Neural cell (in vitro differentiated cells): ENCODE measurements around the gene ADAMTS10. TPM values are rescaled to one million over a fixed set of nuclear protein-coding genes. Genes with fewer than 3 reads are reported as not detected.

Experiments
- H2AFZ ChIP-seq: fragments of 200-600, 300-800 bp; sonication (generic), shearing (Covaris generic); 2 replicates; pipeline ENCODE4 v1.6.0; 2014; ENCODE audit warnings: low read depth, mild to moderate bottlenecking, antibody characterized with exemption, low read length, moderate library complexity
- H3F3A ChIP-seq: fragments of 200-600 bp; shearing (Covaris generic); 2 replicates; pipeline ENCODE4 v1.6.1; 2016; ENCODE audit warnings: mild to moderate bottlenecking, moderate library complexity, mixed read lengths, antibody characterized with exemption, low read length; ENCODE audit not compliant: insufficient read depth, poor library complexity, severe bottlenecking
- H3K27ac ChIP-seq: fragments of 200-600, 300-800 bp; sonication (generic), shearing (Covaris generic); 2 replicates; pipeline ENCODE4 v1.5.1; 2014; ENCODE audit warnings: mild to moderate bottlenecking, low read length, moderate library complexity
- H3K27me3 ChIP-seq: fragments of 300-800, 200-600 bp; sonication (generic), shearing (Covaris generic); 2 replicates; pipeline ENCODE4 v1.6.0; 2014; ENCODE audit warnings: mild to moderate bottlenecking, low read depth, low read length, moderate library complexity; ENCODE audit not compliant: insufficient read depth
- H3K36me3 ChIP-seq: fragments of 300-800, 200-600 bp; sonication (generic), shearing (Covaris generic); 2 replicates; pipeline ENCODE4 v1.5.1; 2014; ENCODE audit warnings: mild to moderate bottlenecking, antibody characterized with exemption, low read length, moderate library complexity; ENCODE audit not compliant: insufficient read depth
- H3K4me2 ChIP-seq: fragments of 300-800, 200-600 bp; sonication (generic), shearing (Covaris generic); 2 replicates; pipeline ENCODE4 v1.6.0; 2014; ENCODE audit warnings: mild to moderate bottlenecking, low read length
- H3K4me3 ChIP-seq: fragments of 300-800, 200-600 bp; sonication (generic), shearing (Covaris generic); 2 replicates; pipeline ENCODE4 v1.5.1; 2014; ENCODE audit warnings: mild to moderate bottlenecking, low read length, moderate library complexity
- H3K79me2 ChIP-seq: fragments of 200-600 bp; shearing (Covaris generic); replicated peaks from 2 replicates; pipeline ENCODE4 v1.6.0; 2014; ENCODE audit warnings: mild to moderate bottlenecking, low read length, moderate library complexity; ENCODE audit not compliant: insufficient read depth
- H3K9ac ChIP-seq: fragments of 300-800, 200-600 bp; sonication (generic), shearing (Covaris generic); 2 replicates; pipeline ENCODE4 v1.6.1; 2016; ENCODE audit warnings: mild to moderate bottlenecking, low read length, mixed read lengths
- H3K9me2 ChIP-seq: fragments of 200-600 bp; shearing (Covaris generic); 2 replicates; pipeline ENCODE4 v1.6.1; 2016; ENCODE audit warnings: mild to moderate bottlenecking, low read length, mixed read lengths; ENCODE audit not compliant: insufficient read depth
- H3K9me3 ChIP-seq: fragments of 200-600, 300-800 bp; sonication (generic), shearing (Covaris generic); 2 replicates; pipeline ENCODE4 v1.6.1; 2016; ENCODE audit warnings: mild to moderate bottlenecking, mixed run types, low read length, moderate library complexity, mixed read lengths
- H4K20me1 ChIP-seq: fragments of 200-600 bp; shearing (Covaris generic); 2 replicates; pipeline ENCODE4 v1.6.1; 2016; ENCODE audit warnings: mild to moderate bottlenecking, mixed run types; ENCODE audit not compliant: insufficient read depth
- CTCF ChIP-seq: fragments of 450-650 bp; IDR thresholded peaks from 2 replicates; pipeline ENCODE4 v1.5.1; 2014; ENCODE audit warnings: antibody characterized with exemption, mild to moderate bottlenecking, moderate library complexity; ENCODE audit not compliant: poor library complexity, severe bottlenecking
- EP300 ChIP-seq: fragments of 450-650 bp; conservative IDR thresholded peaks from 2 replicates; pipeline ENCODE4 v1.6.1; 2014; ENCODE audit warnings: antibody characterized with exemption, mild to moderate bottlenecking, moderate library complexity; ENCODE audit not compliant: poor library complexity, severe bottlenecking
- EZH2 ChIP-seq: fragments of 200-600, 300-800 bp; shearing (Covaris generic), sonication (generic); IDR thresholded peaks from 2 replicates; pipeline ENCODE4 v1.6.1; 2014; ENCODE audit warnings: antibody characterized with exemption, low read length, borderline replicate concordance, mild to moderate bottlenecking; ENCODE audit not compliant: insufficient read depth, poor library complexity, severe bottlenecking
- MXI1 ChIP-seq: fragments of 450-650 bp; conservative IDR thresholded peaks from 2 replicates; pipeline ENCODE4 v1.6.1; 2014; ENCODE audit warnings: antibody characterized with exemption, mild to moderate bottlenecking; ENCODE audit not compliant: poor library complexity, severe bottlenecking
- POLR2AphosphoS5 ChIP-seq: IDR thresholded peaks from 2 replicates; pipeline ENCODE4 v1.6.1; 2012
- RAD21 ChIP-seq: fragments of 450-650 bp; conservative IDR thresholded peaks from 2 replicates; pipeline ENCODE4 v1.6.1; 2014; ENCODE audit warnings: antibody characterized with exemption, mild to moderate bottlenecking, moderate library complexity
- REST ChIP-seq: IDR thresholded peaks from 2 replicates; pipeline ENCODE4 v1.6.1; 2012; ENCODE audit warnings: borderline replicate concordance
- SMC3 ChIP-seq: fragments of 450-650 bp; conservative IDR thresholded peaks from 2 replicates; pipeline ENCODE4 v1.6.1; 2014; ENCODE audit warnings: antibody characterized with exemption, mild to moderate bottlenecking, moderate library complexity; ENCODE audit not compliant: poor library complexity
- TAF1 ChIP-seq: IDR thresholded peaks from 2 replicates; pipeline ENCODE4 v1.6.1; 2012; ENCODE audit warnings: low read depth
- polyA plus RNA-seq: library from polyadenylated mRNA; depleted of rRNA; stranded (reverse); fragments of >200 nt; gene quantifications from 2 replicates; pipeline ENCODE4 v1.2.3, GENCODE V29; 2014

The ADAMTS10 gene
- polyA plus RNA-seq, 1 donor from 2014 or later, result 99.4 TPM

- Histone ChIP-seq H3K36me3 (peaks cover 6% of the 10 kb centered on the region), H3K79me2 (no peaks in the 10 kb centered on the region), H3K9me3 (peaks cover 11% of the 10 kb centered on the region), H3K27me3 (no peaks in the 10 kb centered on the region), H3K4me3 (no peak overlapping the region), H3K4me2 (no peak overlapping the region), H2AFZ (no peak overlapping the region), H3F3A (no peaks in the 10 kb centered on the region), H4K20me1 (no peaks in the 10 kb centered on the region), H3K9me2 (no peaks in the 10 kb centered on the region), H3K9ac (no peak overlapping the region), H3K27ac (no peak overlapping the region)
- no peak for TF ChIP-seq MXI1
- TF ChIP-seq TAF1, result no peak
- no peak for TF ChIP-seq RAD21
- TF ChIP-seq CTCF, result no peak
- no peak for TF ChIP-seq SMC3
- no peak for TF ChIP-seq EP300
Observed at GRCh38 chr19:8600816-8601215, 9.7 kb downstream of the ADAMTS10 start.

DNA sequence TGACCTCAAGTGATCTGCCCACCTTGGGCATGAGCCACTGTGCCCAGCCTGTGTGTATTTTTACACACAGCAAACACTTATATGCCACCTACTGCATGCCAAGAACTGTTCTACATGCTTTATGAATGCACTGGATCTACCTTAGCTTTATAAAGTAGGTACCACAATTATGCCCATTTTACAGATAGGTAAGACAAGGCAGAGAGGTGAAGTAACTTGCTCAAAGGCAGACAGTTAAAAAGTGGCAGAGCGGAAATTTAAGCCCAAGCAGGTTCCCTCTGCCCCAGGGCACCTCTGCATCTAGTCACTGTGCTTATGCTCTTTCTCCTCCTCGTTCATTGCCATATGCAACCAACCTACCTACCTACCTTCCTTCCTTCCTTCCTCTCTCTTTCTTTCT is 10.5 kb downstream of the ADAMTS10 start:
- Histone ChIP-seq H4K20me1 (no peaks in the 10 kb centered on the region), H3F3A (no peaks in the 10 kb centered on the region), H3K4me2 (no peak overlapping the region), H3K27me3 (no peaks in the 10 kb centered on the region), H3K9me3 (peaks cover 8% of the 10 kb centered on the region), H2AFZ (no peak overlapping the region), H3K36me3 (peaks cover 5% of the 10 kb centered on the region), H3K27ac (no peak overlapping the region), H3K9me2 (no peaks in the 10 kb centered on the region), H3K9ac (no peak overlapping the region), H3K4me3 (no peak overlapping the region), H3K79me2 (no peaks in the 10 kb centered on the region)
- TF ChIP-seq POLR2AphosphoS5, result no peak
- TF ChIP-seq MXI1, result no peak
- no peak for TF ChIP-seq EP300
- no peak for TF ChIP-seq REST
- no peak for TF ChIP-seq RAD21
- no peak for TF ChIP-seq TAF1
- TF ChIP-seq EZH2, result no peak
- TF ChIP-seq CTCF, result no peak
- TF ChIP-seq SMC3, result no peak
